Natural killer cell treated with Interleukin-12 subunit alpha and Interleukin-12 subunit beta and Interleukin-15 and Interleukin-18, amount 100 ng/mL, for 72 hours (primary cell): Measurements from ENCODE around the gene CYLD. TPM values are rescaled to one million over a fixed set of nuclear protein-coding genes. Genes with fewer than 3 reads are reported as not detected.
A peak's percentile ranks its signal among the peaks of the same experiment; 100 is the strongest.

ENCODE experiments used
- ATAC-seq, 2 donors: fragments of 150-1000 bp; cut with Tn5 transposase in 1 of 2; sonication (Bioruptor Pico), chemical (Tn5 transposase) in 1 of 2; 2 replicates each; pipeline ENCODE4 v1.10.0; 2021
- DNase-seq: peaks from one replicate; pipeline ENCODE4 v3.0.0; 2022; ENCODE audit warnings: low spot score
- H3K27ac Mint-ChIP-seq, 2 donors: 1 replicate in 1 of 2; 2 replicates in 1 of 2; pipeline ENCODE4 v1.8.0; 2022; ENCODE audit warnings: mixed read lengths in 2 of 2, mild to moderate bottlenecking in 1 of 2, moderate library complexity in 1 of 2
- H3K27me3 Mint-ChIP-seq, 2 donors: 1 replicate in 1 of 2; 2 replicates in 1 of 2; pipeline ENCODE4 v1.8.0; 2022; ENCODE audit warnings: mixed read lengths in 2 of 2
- H3K36me3 Mint-ChIP-seq: one replicate; pipeline ENCODE4 v1.8.0; 2022; ENCODE audit warnings: mixed read lengths
- H3K4me1 Mint-ChIP-seq, 2 donors: 1 replicate in 1 of 2; 2 replicates in 1 of 2; pipeline ENCODE4 v1.8.0; 2022; ENCODE audit warnings: low read depth in 2 of 2, mixed read lengths in 2 of 2, mild to moderate bottlenecking in 1 of 2
- H3K4me3 Mint-ChIP-seq: one replicate; pipeline ENCODE4 v1.8.0; 2022; ENCODE audit warnings: mixed read lengths
- H3K9me3 Mint-ChIP-seq: 2 replicates; pipeline ENCODE4 v1.8.0; 2022; ENCODE audit warnings: mixed read lengths
- total RNA-seq, 2 donors: library from RNA; stranded (reverse); gene quantifications; one replicate each; pipeline ENCODE4 v1.2.3, GENCODE V29; 2022

CYLD gene
- total RNA-seq, 2 donors from 2014 or later, result 95.4 to 126 TPM

DNA sequence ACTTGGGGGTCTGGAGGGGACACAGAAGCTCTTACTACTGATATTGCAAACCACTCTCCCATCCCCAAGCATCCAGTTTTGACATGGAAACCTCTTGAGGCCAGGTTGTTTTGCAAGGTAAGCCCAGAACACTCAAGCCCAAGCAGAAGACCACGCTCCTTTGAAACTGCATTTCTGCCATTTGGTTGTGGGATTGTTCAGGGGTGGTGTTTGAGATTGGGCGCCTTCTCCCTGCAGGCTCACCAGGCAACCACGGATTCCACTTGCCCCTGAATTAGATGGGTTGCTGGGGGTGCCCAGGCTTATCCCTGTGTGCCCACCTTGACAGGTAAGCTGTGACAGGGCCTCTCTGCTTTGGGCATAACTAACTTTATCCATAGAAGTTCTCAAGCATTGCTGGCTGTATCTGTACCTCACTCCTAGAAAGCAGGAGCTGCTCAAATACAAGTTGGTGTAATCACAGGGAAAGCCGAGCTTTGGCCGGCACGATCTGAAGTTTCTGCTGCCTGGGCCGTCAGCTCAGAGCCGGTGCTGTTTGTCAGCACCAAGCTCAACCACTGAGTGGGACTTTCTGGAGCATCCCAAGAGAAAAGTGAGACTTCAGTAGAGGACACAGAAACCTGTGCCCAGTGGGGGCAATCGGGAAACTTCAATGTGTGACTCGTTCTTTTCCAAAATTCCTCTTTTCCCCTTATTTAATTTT, 93.6 kb downstream of the CYLD start:
- ATAC-seq (no peak), DNase-seq (no peak)
- H3K36me3 Mint-ChIP-seq, result no peaks in the 10 kb centered on the region
- H3K27me3 Mint-ChIP-seq, result peaks cover 4 to 8% of the 10 kb centered on the region in 2 donors
- no peak overlapping the region for H3K27ac Mint-ChIP-seq
- H3K9me3 Mint-ChIP-seq, result no peaks in the 10 kb centered on the region
- no peak overlapping the region for H3K4me3 Mint-ChIP-seq
- peaks cover 3 to 4% of the 10 kb centered on the region in 2 donors for H3K4me1 Mint-ChIP-seq

- H3K9me3 Mint-ChIP-seq, result no peaks in the 10 kb centered on the region
- no peak overlapping the region for H3K27ac Mint-ChIP-seq
- ATAC-seq, result no peak
- H3K4me1 Mint-ChIP-seq, result peaks cover 8 to 10% of the 10 kb centered on the region in 2 donors
- no peaks in the 10 kb centered on the region for H3K36me3 Mint-ChIP-seq
- H3K4me3 Mint-ChIP-seq, result no peak overlapping the region
- no peak for DNase-seq
- H3K27me3 Mint-ChIP-seq, result peaks cover 4 to 8% of the 10 kb centered on the region in 2 donors
These were observed 94.3 kb downstream of the CYLD start for GRCh38 chr16:50836121-50836621.

DNA sequence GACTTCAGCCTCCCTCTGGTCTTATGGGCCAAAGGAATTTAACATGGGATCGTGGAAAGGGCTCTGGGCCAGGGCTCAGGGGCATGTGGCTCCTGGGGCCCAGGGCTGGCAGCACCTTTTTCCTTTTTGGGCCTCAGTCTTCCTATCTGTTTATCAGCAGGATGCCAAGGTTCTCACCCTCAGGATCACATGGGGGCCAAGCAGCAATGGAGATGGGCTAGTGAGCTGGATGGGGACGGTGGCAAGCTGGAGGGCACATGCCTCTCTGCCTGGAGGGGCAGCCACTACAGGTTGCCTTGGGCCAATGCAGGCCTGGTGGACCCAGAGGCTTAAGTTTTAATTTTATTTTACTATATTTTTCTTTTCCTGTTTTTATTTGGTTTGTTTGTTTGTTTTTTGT, 95.4 kb downstream of the CYLD start:
- Mint-ChIP-seq H3K27me3 (peaks cover 5 to 14% of the 10 kb centered on the region in 2 donors), H3K36me3 (no peaks in the 10 kb centered on the region), H3K9me3 (no peaks in the 10 kb centered on the region), H3K4me1 (peaks cover 10 to 13% of the 10 kb centered on the region in 2 donors), H3K4me3 (no peak overlapping the region), H3K27ac (no peak overlapping the region)
- ATAC-seq (no peak), DNase-seq (no peak)

DNA sequence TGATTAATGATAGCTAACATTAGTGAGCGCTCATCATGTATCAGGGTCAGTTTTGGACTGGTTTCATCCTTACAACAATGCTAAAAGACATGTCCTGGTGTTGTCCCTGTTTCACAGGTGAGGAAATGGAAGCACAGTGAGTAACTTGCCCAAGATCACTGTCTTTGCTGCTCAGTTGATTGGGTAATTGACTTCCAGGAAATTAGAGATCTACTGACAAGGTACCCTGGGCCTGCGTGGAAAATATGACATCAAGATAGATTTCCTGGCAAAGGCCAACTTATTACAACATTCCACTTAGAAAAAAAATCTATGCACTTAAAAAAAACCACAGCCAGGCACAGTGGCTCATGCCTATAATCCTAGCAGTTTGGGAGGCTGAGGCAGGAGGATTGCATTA, 96.3 kb downstream of the CYLD start:
- H3K4me3 Mint-ChIP-seq, result no peak overlapping the region
- peak overlapping the region in 1 of 2 donors; percentile 37 for H3K27ac Mint-ChIP-seq
- peaks cover 15 to 18% of the 10 kb centered on the region in 2 donors for H3K4me1 Mint-ChIP-seq

DNA sequence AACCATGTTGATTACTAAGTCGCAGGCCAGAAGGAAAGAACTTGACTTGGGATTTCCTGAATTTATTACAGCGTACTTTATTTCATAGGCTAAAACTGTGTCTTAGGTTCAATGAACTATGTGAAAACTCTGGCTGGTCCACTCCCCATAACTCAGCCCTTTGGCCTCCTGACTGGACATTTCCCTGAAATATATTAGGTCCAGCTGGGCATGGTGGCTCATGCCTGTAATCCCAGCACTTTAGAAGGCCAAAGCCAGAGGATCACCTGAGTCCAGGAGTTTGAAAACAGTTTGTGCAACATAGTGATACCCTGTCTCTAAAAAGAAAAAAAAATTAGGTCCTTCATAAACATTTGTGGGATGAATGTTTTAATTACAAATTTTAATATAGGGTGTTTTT, 97.0 kb downstream of the CYLD start:
- Mint-ChIP-seq H3K36me3 (no peaks in the 10 kb centered on the region), H3K4me3 (no peak overlapping the region), H3K4me1 (peaks cover 15 to 18% of the 10 kb centered on the region in 2 donors)

More for the DNA sequence above, 96.3 kb downstream of the CYLD start:
- no peaks in the 10 kb centered on the region for H3K36me3 Mint-ChIP-seq
- H3K9me3 Mint-ChIP-seq, result no peaks in the 10 kb centered on the region
- peak in 1 of 2 donors; percentile 10 for ATAC-seq
- no peak for DNase-seq
- peaks cover 10 to 23% of the 10 kb centered on the region in 2 donors for H3K27me3 Mint-ChIP-seq

GRCh38 chr16:50839356-50839755, 97.5 kb downstream of the CYLD start:
- Mint-ChIP-seq H3K4me1 (peaks cover 15 to 18% of the 10 kb centered on the region in 2 donors), H3K27ac (no peak overlapping the region), H3K36me3 (no peaks in the 10 kb centered on the region), H3K4me3 (no peak overlapping the region), H3K9me3 (no peaks in the 10 kb centered on the region), H3K27me3 (peaks cover 9 to 29% of the 10 kb centered on the region in 2 donors)
- DNase-seq (no peak), ATAC-seq (no peak)

More for the DNA sequence above, 97.0 kb downstream of the CYLD start:
- ATAC-seq, result no peak
- H3K27me3 Mint-ChIP-seq, result peaks cover 13 to 29% of the 10 kb centered on the region in 2 donors
- DNase-seq, result no peak
- no peak overlapping the region for H3K27ac Mint-ChIP-seq
- no peaks in the 10 kb centered on the region for H3K9me3 Mint-ChIP-seq

GRCh38 chr16:50839920-50840729, 98.2 kb downstream of the CYLD start:
- H3K4me1 Mint-ChIP-seq, result peaks cover 15 to 18% of the 10 kb centered on the region in 2 donors
- no peaks in the 10 kb centered on the region for H3K36me3 Mint-ChIP-seq
- ATAC-seq, result no peak
- no peak for DNase-seq
- no peak overlapping the region for H3K27ac Mint-ChIP-seq
- H3K4me3 Mint-ChIP-seq, result peak overlapping the region; percentile 69
- no peaks in the 10 kb centered on the region for H3K9me3 Mint-ChIP-seq
- H3K27me3 Mint-ChIP-seq, result peaks cover 11 to 33% of the 10 kb centered on the region in 2 donors

GRCh38 chr16:50841081-50841886, 99.4 kb downstream of the CYLD start:
- H3K27me3 Mint-ChIP-seq, result peaks cover 15 to 38% of the 10 kb centered on the region in 2 donors
- H3K36me3 Mint-ChIP-seq, result no peaks in the 10 kb centered on the region
- peak; percentile 63 to 65 for ATAC-seq
- H3K9me3 Mint-ChIP-seq, result no peaks in the 10 kb centered on the region
- H3K27ac Mint-ChIP-seq, result peak overlapping the region in 1 of 2 donors; percentile 60
- no peak for DNase-seq
- peaks cover 15 to 18% of the 10 kb centered on the region in 2 donors for H3K4me1 Mint-ChIP-seq
- H3K4me3 Mint-ChIP-seq, result peak overlapping the region; percentile 69

DNA sequence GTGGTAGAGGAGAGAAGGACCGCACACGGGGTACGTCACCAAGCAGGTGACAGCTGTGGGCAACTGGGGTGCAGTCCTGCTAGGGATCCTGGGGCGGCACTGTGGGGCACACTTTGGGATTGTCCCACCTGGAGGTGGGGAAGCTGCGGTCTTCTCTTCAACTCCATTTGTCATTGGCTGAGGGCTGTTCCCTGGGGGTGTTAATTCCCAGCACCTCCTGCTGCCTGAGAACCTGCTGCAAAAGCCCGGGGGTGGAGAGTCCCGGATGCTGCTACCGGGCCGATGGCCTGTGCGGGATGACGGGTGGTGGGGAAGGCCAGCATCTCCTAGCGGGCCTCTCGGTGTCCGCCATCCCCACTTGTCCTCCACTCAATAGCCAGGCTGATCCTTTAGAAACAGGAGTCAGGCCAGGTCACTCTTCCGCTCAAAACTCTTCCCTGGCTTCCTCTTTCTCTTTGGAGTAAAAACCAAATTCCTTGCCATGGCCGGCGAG, 100.2 kb downstream of the CYLD start:
- H3K9me3 Mint-ChIP-seq, result no peaks in the 10 kb centered on the region
- no peaks in the 10 kb centered on the region for H3K36me3 Mint-ChIP-seq
- peaks cover 15 to 38% of the 10 kb centered on the region in 2 donors for H3K27me3 Mint-ChIP-seq
- H3K4me1 Mint-ChIP-seq, result peaks cover 15 to 18% of the 10 kb centered on the region in 2 donors
- ATAC-seq (no peak), DNase-seq (no peak)
- peak overlapping the region; percentile 69 for H3K4me3 Mint-ChIP-seq
- H3K27ac Mint-ChIP-seq, result peak overlapping the region in 1 of 2 donors; percentile 60

DNA sequence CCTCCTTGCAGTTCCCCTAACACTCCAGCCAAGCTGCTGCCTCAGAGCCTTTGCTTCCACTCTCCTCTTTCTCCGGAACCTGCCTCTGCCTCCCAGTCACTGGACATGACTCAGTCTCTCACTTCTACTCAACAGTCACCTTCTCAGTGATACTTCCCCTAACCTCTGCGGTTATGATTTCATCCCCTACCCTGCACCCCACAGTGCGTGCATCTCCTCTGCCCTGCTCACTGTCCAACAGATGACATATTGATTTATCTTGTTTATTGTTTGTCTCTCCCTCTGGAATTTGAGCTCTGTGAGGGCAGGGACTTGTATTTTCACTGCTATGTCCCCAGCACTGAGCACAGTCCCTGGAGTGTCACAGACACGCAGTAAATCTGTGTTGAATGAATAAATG, 100.7 kb downstream of the CYLD start:
- Mint-ChIP-seq H3K4me3 (peak overlapping the region; percentile 34), H3K27me3 (peaks cover 18 to 38% of the 10 kb centered on the region in 2 donors), H3K27ac (peak overlapping the region in 1 of 2 donors; percentile 17), H3K9me3 (no peaks in the 10 kb centered on the region), H3K4me1 (peaks cover 15 to 18% of the 10 kb centered on the region in 2 donors), H3K36me3 (no peaks in the 10 kb centered on the region)
- DNase-seq, result no peak
- peak; percentile 63 to 71 for ATAC-seq

- Mint-ChIP-seq H3K27me3 (peaks cover 18 to 37% of the 10 kb centered on the region in 2 donors), H3K36me3 (no peaks in the 10 kb centered on the region), H3K4me3 (no peak overlapping the region), H3K9me3 (no peaks in the 10 kb centered on the region), H3K27ac (no peak overlapping the region), H3K4me1 (peaks cover 15 to 18% of the 10 kb centered on the region in 2 donors)
- no peak for DNase-seq
- no peak for ATAC-seq
These were observed 103.0 kb downstream of the CYLD start for GRCh38 chr16:50844840-50845239.

DNA sequence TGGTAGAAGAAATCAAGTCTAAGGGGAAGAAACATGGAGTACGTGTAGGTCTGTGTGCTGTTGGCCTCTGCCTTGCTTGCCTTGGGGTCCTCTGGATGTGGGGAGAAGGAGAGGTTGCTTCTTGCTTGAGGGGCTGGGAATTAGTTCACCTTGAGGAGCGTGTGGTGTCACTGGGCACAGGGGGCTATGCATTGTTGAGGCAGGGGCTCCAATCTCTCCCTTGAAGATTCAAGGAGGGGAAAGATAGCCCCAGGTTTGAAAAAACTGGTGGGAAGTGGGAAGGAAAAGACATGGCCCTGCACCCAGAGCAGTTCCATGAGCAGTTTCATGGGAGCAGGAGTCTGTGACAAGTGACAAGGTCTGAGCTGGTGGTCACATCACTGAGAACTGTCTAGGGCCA, 103.4 kb downstream of the CYLD start:
- Mint-ChIP-seq H3K4me1 (peaks cover 13 to 15% of the 10 kb centered on the region in 2 donors), H3K9me3 (no peaks in the 10 kb centered on the region), H3K36me3 (no peaks in the 10 kb centered on the region), H3K27me3 (peaks cover 18 to 33% of the 10 kb centered on the region in 2 donors), H3K4me3 (no peak overlapping the region), H3K27ac (no peak overlapping the region)
- ATAC-seq, result no peak
- DNase-seq, result no peak

DNA sequence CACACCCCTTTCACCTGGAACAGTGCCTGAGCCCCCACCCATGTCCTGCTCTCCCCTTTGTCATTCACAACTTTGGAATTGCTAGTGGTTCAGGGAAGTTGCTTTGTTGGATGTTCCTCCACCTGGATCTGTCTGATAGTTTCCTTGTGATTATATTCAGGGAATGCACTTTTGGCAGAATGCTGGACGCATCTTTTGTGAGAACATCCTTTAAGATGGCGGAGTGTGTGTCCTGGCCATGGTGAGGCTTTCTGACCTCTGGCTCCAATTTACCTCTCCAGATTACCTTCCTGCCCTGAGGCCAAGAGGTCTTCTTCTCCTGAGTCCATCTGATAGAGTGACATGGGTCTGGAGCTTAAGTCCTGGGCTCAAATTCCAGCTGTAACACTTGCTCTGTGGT, 104.6 kb downstream of the CYLD start:
- Mint-ChIP-seq H3K36me3 (no peaks in the 10 kb centered on the region), H3K4me3 (no peak overlapping the region), H3K27ac (no peak overlapping the region), H3K9me3 (no peaks in the 10 kb centered on the region), H3K27me3 (peaks cover 21 to 43% of the 10 kb centered on the region in 2 donors), H3K4me1 (peaks cover 6 to 8% of the 10 kb centered on the region in 2 donors)
- DNase-seq (no peak), ATAC-seq (no peak)
